Immature natural killer cell (primary cell): Measurements from ENCODE around the gene TMEM138. TPM values are rescaled to one million over a fixed set of nuclear protein-coding genes. Genes with fewer than 3 reads are reported as not detected.

Source experiments
- DNase-seq, 3 donors: peaks; one replicate each; pipeline ENCODE4 v3.0.0; 2022; ENCODE audit warnings: mixed read lengths in 1 of 3
- H3K27ac Mint-ChIP-seq, 6 donors: one replicate each; pipeline ENCODE4 v1.8.0; 2020; ENCODE audit warnings: mixed read lengths in 6 of 6, mild to moderate bottlenecking in 5 of 6, inconsistent platforms in 4 of 6, moderate library complexity in 3 of 6
- H3K27me3 Mint-ChIP-seq, 3 donors: one replicate each; pipeline ENCODE4 v1.8.0; 2020 to 2021; ENCODE audit warnings: low read depth in 3 of 3, mild to moderate bottlenecking in 3 of 3, mixed read lengths in 3 of 3, moderate library complexity in 3 of 3, inconsistent platforms in 1 of 3
- H3K36me3 Mint-ChIP-seq, 3 donors: one replicate each; pipeline ENCODE4 v1.8.0; 2020; ENCODE audit warnings: mixed read lengths in 3 of 3, inconsistent platforms in 2 of 3, mild to moderate bottlenecking in 2 of 3
- H3K4me1 Mint-ChIP-seq, 2 donors: one replicate each; pipeline ENCODE4 v1.8.0; 2020; ENCODE audit warnings: inconsistent platforms in 2 of 2, mild to moderate bottlenecking in 2 of 2, mixed read lengths in 2 of 2, moderate library complexity in 1 of 2
- H3K4me3 Mint-ChIP-seq, 5 donors: one replicate each; pipeline ENCODE4 v1.8.0; 2020; ENCODE audit warnings: mild to moderate bottlenecking in 5 of 5, mixed read lengths in 5 of 5, inconsistent platforms in 3 of 5, moderate library complexity in 3 of 5
- H3K9me3 Mint-ChIP-seq, 6 donors: one replicate each; pipeline ENCODE4 v1.8.0; 2020; ENCODE audit warnings: mild to moderate bottlenecking in 6 of 6, mixed read lengths in 6 of 6, inconsistent platforms in 4 of 6, moderate library complexity in 3 of 6
- polyA plus RNA-seq, 3 donors: library from polyadenylated mRNA; unstranded; fragments of 300-500 nt; fragmentation: Illumina TruSeq; gene quantifications; one replicate each; pipeline ENCODE4 v1.2.3, GENCODE V29; 2021

Gene TMEM138
- polyA plus RNA-seq, 3 donors from 2014 or later = 28.4 to 61.4 (median 57.5) TPM

GRCh38 chr11:61335355-61335710 is 26.8 kb upstream of the TMEM138 start:
- Mint-ChIP-seq H3K4me1 (peaks cover 36 to 37% of the 10 kb centered on the region in 2 donors), H3K36me3 (peaks cover 0 to 4% (median 0%) of the 10 kb centered on the region in 3 donors), H3K27me3 (peaks cover 0 to 14% (median 11%) of the 10 kb centered on the region in 3 donors), H3K27ac (peak overlapping the region; percentile 20 to 98 (median 71)), H3K9me3 (no peaks in the 10 kb centered on the region), H3K4me3 (no peak overlapping the region)
- DNase-seq = no peak

- H3K36me3 Mint-ChIP-seq = peaks cover 0 to 10% (median 0%) of the 10 kb centered on the region in 3 donors
- no peak overlapping the region for H3K4me3 Mint-ChIP-seq
- H3K27ac Mint-ChIP-seq = peak overlapping the region; percentile 46 to 87 (median 76)
- no peaks in the 10 kb centered on the region for H3K9me3 Mint-ChIP-seq
- peaks cover 0 to 14% (median 11%) of the 10 kb centered on the region in 3 donors for H3K27me3 Mint-ChIP-seq
- DNase-seq = peak; percentile 75 to 80 (median 76)
- peaks cover 27 to 28% of the 10 kb centered on the region in 2 donors for H3K4me1 Mint-ChIP-seq
Measured at GRCh38 chr11:61336171-61336935, 25.8 kb upstream of the TMEM138 start.

- H3K4me1 Mint-ChIP-seq = peaks cover 12 to 14% of the 10 kb centered on the region in 2 donors
- H3K9me3 Mint-ChIP-seq = no peaks in the 10 kb centered on the region
- peaks cover 0 to 10% (median 9%) of the 10 kb centered on the region in 3 donors for H3K27me3 Mint-ChIP-seq
- no peak for DNase-seq
- no peak overlapping the region for H3K4me3 Mint-ChIP-seq
- H3K27ac Mint-ChIP-seq = no peak overlapping the region
- peaks cover 3 to 14% (median 4%) of the 10 kb centered on the region in 3 donors for H3K36me3 Mint-ChIP-seq
Measured at GRCh38 chr11:61337706-61338470, 24.3 kb upstream of the TMEM138 start.

- peaks cover 4 to 6% of the 10 kb centered on the region in 2 donors for H3K4me1 Mint-ChIP-seq
- H3K36me3 Mint-ChIP-seq = peaks cover 3 to 14% (median 4%) of the 10 kb centered on the region in 3 donors
- H3K27ac Mint-ChIP-seq = no peak overlapping the region
- no peak overlapping the region for H3K4me3 Mint-ChIP-seq
- H3K9me3 Mint-ChIP-seq = no peaks in the 10 kb centered on the region
- H3K27me3 Mint-ChIP-seq = peaks cover 0 to 3% (median 0%) of the 10 kb centered on the region in 3 donors
- DNase-seq = no peak
Measured at GRCh38 chr11:61338783-61339489, 23.2 kb upstream of the TMEM138 start.

GRCh38 chr11:61339490-61339878 is 22.7 kb upstream of the TMEM138 start:
- H3K27ac Mint-ChIP-seq = peak overlapping the region in 1 of 6 donors; percentile 68
- H3K27me3 Mint-ChIP-seq = no peaks in the 10 kb centered on the region
- no peak overlapping the region for H3K4me3 Mint-ChIP-seq
- DNase-seq = no peak
- no peaks in the 10 kb centered on the region for H3K9me3 Mint-ChIP-seq
- H3K4me1 Mint-ChIP-seq = peaks cover 0 to 6% of the 10 kb centered on the region in 2 donors
- H3K36me3 Mint-ChIP-seq = peaks cover 3 to 14% (median 4%) of the 10 kb centered on the region in 3 donors

- no peaks in the 10 kb centered on the region for H3K27me3 Mint-ChIP-seq
- H3K27ac Mint-ChIP-seq = no peak overlapping the region
- H3K36me3 Mint-ChIP-seq = peaks cover 3 to 14% (median 4%) of the 10 kb centered on the region in 3 donors
- no peaks in the 10 kb centered on the region for H3K9me3 Mint-ChIP-seq
- no peak for DNase-seq
- peaks cover 0 to 4% of the 10 kb centered on the region in 2 donors for H3K4me1 Mint-ChIP-seq
- H3K4me3 Mint-ChIP-seq = no peak overlapping the region
Measured at GRCh38 chr11:61340979-61341378, 21.2 kb upstream of the TMEM138 start.

- H3K9me3 Mint-ChIP-seq = no peaks in the 10 kb centered on the region
- no peaks in the 10 kb centered on the region for H3K4me1 Mint-ChIP-seq
- H3K27ac Mint-ChIP-seq = no peak overlapping the region
- peaks cover 3 to 14% (median 4%) of the 10 kb centered on the region in 3 donors for H3K36me3 Mint-ChIP-seq
- H3K4me3 Mint-ChIP-seq = no peak overlapping the region
- no peaks in the 10 kb centered on the region for H3K27me3 Mint-ChIP-seq
- DNase-seq = no peak
Measured at GRCh38 chr11:61341706-61342105, 20.5 kb upstream of the TMEM138 start.

- Mint-ChIP-seq H3K27me3 (no peaks in the 10 kb centered on the region), H3K4me1 (no peaks in the 10 kb centered on the region), H3K9me3 (no peaks in the 10 kb centered on the region), H3K4me3 (no peak overlapping the region), H3K27ac (no peak overlapping the region), H3K36me3 (peaks cover 3 to 14% (median 4%) of the 10 kb centered on the region in 3 donors)
- DNase-seq = no peak
Measured at GRCh38 chr11:61342207-61342803, 19.9 kb upstream of the TMEM138 start.

GRCh38 chr11:61343792-61344745 is 18.1 kb upstream of the TMEM138 start:
- no peak for DNase-seq
- no peaks in the 10 kb centered on the region for H3K9me3 Mint-ChIP-seq
- H3K27me3 Mint-ChIP-seq = no peaks in the 10 kb centered on the region
- H3K27ac Mint-ChIP-seq = no peak overlapping the region
- no peaks in the 10 kb centered on the region for H3K4me1 Mint-ChIP-seq
- H3K4me3 Mint-ChIP-seq = no peak overlapping the region
- H3K36me3 Mint-ChIP-seq = peaks cover 3 to 14% (median 4%) of the 10 kb centered on the region in 3 donors

GRCh38 chr11:61345170-61345610 is 17.0 kb upstream of the TMEM138 start:
- no peak overlapping the region for H3K4me3 Mint-ChIP-seq
- no peak for DNase-seq
- H3K9me3 Mint-ChIP-seq = no peaks in the 10 kb centered on the region
- no peaks in the 10 kb centered on the region for H3K27me3 Mint-ChIP-seq
- H3K36me3 Mint-ChIP-seq = peaks cover 3 to 15% (median 8%) of the 10 kb centered on the region in 3 donors
- no peak overlapping the region for H3K27ac Mint-ChIP-seq
- H3K4me1 Mint-ChIP-seq = no peaks in the 10 kb centered on the region

GRCh38 chr11:61345954-61346843 is 16.0 kb upstream of the TMEM138 start:
- no peak for DNase-seq
- Mint-ChIP-seq H3K36me3 (peaks cover 3 to 9% (median 8%) of the 10 kb centered on the region in 3 donors), H3K4me3 (no peak overlapping the region), H3K27me3 (no peaks in the 10 kb centered on the region), H3K9me3 (no peaks in the 10 kb centered on the region), H3K27ac (peak overlapping the region in 3 of 6 donors; percentile 37 to 84 (median 67)), H3K4me1 (no peaks in the 10 kb centered on the region)
